22Rv1 (cell line): ENCODE measurements around the gene TRHDE.

Experiments used
- CTCF ChIP-seq: fragments of 450-650 bp; IDR thresholded peaks from 2 replicates; pipeline ENCODE4 v1.5.1; 2017; ENCODE audit warnings: mild to moderate bottlenecking
- ZFX ChIP-seq: fragments of 450-650 bp; IDR thresholded peaks from 2 replicates; pipeline ENCODE4 v1.6.1; 2017; ENCODE audit warnings: antibody characterized with exemption, borderline replicate concordance

- TF ChIP-seq CTCF (no peak), ZFX (no peak)
Observed at GRCh38 chr12:72286526-72286925, 14.4 kb downstream of the TRHDE start.
